Activated CD8-positive, alpha-beta memory T cell treated with anti-CD3 and anti-CD28 coated beads for 24 hours (primary cell): ENCODE measurements around the gene HOXA1.

ENCODE experiments used
- DNase-seq: peaks from one replicate; pipeline ENCODE4 v3.0.0-alpha.2; 2020

The HOXA1 gene

DNA sequence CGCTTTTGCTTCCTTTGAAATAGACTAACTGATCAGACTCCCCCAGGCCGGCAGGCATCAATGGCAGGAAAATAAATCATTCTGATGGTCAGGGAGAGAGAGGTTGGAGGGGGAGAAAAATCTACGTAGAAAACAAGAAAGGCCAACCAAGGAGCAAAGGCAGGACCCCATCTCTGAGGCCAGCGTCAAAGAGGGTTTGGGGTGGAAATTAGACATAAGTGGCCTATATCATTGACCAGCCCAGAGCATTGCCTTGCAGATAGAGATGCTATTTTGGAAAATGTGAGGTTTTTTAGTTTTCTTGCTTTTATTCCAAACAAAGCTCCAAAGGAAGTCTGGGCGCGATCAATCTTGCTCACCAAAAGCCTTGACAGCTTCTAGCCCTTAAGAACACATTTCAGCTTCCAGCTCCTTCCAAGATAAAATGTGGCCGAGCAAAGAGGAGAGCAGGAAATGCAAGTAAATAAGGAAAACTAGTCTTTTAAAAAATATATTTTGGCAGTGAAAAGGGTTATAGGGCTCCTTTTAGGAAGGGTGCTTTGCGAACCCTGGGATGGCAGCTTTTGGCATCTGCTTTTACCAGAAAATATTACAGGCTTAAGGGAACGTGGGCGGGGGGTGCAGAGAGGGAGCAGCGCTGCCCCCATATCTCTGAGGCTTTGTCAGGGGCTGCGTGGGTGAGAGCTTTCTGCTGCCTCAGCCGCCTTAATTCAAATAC lies 8.7 kb upstream of the HOXA1 start:
- DNase-seq = no peak

DNA sequence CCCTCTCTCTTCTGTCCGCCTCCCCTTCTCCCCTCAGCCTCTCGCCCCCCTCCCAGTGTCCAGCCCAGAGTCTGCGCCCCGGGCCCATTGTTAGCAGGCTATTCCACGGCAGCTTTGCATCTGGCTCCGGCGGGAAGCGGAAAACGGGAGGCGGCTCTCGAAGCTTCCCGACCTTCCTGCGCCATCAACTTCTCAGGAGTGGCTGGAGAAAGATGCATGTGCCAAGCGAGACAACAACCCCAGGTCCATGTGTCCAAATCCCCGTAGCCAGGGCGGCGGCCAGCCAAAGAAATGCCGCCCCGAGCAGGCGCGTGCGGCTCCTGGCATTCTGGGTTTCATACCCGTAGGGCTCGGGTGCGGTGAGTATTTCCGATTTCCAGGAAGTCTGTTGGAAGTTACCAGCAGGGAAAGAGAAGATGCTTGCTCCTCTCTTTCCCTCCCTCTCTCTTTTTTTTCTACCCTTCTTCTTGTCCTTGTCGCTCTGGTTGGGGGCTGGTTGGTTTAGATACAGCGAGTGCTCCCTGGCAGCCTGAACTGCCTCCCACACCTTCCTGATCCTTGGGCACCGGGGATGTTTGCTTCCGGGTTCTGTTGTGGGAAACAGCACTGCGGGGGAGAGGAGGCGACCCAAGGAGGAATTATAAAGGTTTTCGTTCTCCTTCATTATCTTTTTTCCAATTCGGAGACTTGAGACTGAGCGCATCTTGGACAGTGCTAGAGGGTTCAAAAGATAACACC lies 7.9 kb upstream of the HOXA1 start:
- no peak for DNase-seq

DNA sequence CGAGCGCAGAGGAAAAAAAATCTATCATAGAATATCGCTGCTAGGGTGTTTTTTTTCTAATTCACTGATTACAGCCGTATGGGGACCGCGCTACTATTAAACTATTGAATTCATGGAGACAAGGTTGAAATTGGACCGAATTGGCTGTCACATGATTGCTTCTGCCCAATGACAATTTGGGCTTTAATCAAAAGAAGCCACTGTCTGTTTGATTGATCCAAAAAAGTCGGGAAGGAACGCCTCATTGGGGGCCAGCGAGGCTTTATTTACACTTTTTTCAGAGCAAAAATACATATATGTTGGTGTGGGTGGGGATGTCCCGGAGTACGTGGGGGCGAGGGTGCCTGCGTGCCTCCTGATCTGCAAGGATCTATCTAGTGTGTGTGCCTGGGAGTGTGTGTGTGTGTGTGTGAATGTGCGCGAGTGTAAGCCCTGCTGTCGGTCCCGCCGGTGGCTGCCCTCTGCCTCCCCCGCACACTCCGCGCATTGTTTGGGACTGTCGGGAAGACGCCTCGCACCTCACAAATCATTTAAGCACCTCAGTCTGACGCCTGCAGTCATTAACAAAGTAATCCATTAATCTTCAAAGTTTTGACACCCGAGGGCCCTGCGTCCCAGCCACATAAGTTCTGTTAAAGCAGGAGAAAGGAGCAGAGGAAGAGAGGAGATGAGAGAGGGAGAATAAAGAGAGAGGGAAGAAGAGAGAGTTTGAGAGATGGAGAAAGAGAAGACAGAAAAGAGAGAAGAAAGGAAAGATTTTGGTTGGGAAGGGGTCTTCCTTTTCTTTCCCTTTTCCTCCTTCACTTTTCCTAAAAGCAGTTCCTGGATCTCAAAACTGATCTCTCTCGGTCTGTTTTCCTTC lies 7.0 kb upstream of the HOXA1 start, which contains the start of gene HOXA2:
Gene HOXA2, minus strand, starts transcription at position 103 of the 862 bp plus-strand sequence. CDS start 183 bp downstream, outside the sequence.
- no peak for DNase-seq

DNA sequence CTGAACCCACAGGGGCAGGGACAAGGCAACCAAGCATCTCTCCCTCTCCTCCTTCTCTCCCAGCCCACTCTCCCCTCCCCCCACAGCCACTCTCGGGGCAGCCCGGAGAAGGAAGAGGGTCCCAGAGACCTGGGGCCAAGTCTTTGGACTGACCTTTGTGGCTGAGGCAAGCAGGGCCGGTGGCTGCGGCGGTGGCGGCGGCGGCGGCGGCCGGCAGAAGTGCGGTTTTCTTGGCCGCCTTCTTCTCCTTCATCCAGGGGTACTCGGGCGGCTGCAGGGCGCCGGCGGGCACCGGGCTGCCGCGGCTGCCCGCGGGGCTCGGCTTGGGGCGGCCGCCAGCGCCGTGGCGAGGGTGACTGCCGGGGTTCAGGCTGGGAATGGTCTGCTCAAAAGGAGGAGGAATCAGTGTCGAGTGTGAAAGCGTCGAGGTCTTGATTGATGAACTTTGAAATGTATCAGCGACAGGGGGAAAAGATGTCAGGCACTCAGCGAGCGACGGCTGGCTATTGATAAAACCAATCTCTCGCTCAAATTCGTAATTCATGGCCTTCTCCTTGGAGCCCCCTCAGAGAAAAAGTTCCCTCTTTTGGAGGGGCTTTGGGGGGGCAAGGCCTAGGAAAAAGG lies 6.3 kb upstream of the HOXA1 start:
- no peak for DNase-seq

DNA sequence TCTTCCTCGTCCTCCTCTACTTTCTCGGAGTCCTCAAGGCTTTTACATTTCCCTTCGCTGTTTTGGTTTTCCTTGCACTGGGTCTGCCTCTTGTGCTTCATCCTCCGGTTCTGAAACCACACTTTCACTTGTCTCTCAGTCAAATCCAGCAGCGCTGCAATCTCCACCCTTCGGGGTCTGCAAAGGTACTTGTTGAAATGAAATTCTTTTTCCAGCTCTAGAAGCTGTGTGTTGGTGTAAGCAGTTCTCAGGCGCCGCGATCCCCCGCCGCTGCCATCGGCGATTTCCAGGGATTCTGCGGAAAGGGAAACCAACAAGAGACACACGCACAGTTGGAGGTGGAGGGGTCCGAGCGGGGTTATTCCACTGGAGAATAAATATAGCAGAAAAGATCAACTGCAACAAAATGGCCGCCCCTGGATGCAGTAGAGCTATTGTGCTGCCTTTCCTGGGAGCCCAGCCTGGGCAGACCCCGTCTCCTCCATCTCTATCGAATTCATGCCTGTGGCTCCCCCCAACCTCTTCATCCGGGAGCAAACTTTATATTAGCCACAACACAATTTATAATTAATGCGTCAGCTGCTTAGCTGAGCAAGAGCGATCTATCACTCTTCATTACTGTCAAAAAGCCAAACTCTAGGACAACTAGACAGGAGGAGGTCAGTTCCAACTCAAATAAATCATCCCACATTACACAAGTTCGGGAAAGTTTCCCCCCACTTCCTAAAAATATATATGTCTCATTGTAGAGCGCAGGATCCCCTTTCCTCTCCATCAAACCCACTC lies 5.6 kb upstream of the HOXA1 start:
- no peak for DNase-seq

DNA sequence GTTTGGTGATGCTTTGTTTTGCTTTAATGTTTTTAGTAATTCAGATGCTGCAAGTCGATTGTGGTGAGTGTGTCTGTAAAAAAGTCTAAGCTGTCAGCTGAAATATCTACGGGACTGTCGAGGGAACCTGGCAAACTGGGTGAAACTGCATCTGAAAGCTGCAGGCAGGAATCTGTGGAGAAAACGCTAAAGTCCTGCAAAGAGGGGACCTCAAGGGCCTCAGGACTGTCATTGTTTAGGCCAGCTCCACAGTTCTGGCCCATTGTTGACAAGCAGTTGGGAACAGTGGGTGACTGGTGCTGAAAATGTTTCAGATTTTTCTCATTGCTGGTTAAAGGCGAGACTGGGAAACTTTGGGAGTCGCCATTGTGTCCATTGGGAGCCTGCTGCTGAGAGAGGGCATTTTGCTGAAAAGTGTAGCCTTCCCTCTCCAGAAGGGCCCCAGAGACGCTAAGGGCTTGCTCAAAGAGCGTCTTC lies 4.9 kb upstream of the HOXA1 start:
- DNase-seq = no peak

DNA sequence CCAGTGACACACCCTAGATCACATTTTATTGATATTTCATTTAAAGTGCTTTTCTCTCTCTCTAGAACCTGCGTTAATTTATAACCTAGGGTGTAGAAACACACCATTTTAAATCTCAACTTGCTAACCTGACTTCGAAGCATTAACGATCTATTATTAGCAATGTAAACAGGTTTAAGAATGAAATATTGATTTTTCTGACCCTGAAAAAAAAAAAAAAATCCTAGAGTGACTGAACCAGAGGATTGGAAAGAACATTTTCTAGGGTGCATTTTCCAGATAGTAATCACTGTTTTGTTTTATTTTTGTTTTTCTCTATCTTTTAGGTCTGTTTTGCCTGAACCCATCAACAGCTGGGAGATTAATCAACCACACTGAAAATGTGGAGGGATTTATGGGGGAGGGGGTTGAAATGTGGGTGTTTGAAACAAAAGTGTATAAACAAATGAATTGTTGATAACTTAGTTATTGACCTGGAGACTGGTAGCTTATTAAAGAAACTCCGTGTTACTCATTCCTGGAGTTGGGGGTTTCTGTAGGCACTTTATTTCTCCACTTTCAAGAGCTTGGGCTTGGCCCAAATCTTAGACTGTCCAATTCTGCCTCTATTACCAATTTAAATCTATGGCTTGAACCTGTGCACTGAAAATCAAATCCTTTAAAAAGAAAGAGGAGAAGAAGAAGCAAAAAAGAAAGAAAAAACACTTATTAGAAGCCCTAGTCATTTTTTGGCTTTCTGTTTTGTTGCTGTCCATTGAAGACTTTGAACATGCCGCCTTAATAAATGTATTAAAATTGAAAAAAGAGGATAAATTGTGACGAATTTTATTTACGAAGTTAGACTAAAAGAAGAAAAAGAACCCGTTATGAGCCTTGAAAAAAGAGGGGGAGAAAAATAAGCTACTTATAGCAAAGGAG lies 3.9 kb upstream of the HOXA1 start:
- no peak for DNase-seq

DNA sequence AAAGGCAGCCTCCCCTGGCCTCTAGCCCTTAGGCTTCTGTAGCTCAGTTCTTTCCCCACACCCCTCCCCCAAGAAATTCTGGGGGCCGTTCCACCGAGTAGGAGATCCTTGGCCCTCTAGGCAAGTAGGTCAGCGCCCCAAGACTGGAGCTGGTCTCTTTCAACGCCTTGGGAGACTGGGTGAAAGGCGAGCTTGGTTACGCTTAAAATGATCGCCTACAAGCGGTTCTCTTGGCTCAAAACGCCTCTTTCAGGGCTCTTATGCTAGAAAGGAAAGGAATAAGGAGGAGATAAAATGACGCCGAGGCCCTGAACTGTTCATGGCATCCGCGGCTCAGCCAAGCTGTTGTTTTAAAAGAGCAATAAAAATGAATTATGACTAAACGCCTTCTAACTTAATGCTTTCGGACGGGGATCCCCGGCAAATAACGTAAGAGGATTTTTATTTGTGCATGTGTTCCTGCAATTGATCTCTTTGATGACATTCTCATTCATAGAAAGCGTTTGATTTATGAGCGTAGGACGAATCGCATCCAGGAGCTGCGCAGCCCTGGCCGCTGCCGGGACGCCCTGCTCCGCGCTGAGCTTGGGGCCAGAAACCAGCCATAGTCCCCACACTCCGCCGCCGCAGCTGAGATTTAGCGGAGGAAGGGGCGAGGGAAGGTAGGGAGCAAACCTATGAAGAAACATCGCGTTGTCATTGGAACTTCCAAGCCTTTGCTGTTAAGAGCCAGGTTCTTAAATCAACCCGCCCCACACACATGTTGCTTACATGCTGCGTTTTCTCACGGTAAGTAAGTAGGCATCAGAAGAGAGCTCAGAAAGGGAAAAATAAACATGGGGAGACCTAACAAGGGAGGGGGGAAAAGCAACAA lies 3.0 kb upstream of the HOXA1 start:
- DNase-seq = no peak

DNA sequence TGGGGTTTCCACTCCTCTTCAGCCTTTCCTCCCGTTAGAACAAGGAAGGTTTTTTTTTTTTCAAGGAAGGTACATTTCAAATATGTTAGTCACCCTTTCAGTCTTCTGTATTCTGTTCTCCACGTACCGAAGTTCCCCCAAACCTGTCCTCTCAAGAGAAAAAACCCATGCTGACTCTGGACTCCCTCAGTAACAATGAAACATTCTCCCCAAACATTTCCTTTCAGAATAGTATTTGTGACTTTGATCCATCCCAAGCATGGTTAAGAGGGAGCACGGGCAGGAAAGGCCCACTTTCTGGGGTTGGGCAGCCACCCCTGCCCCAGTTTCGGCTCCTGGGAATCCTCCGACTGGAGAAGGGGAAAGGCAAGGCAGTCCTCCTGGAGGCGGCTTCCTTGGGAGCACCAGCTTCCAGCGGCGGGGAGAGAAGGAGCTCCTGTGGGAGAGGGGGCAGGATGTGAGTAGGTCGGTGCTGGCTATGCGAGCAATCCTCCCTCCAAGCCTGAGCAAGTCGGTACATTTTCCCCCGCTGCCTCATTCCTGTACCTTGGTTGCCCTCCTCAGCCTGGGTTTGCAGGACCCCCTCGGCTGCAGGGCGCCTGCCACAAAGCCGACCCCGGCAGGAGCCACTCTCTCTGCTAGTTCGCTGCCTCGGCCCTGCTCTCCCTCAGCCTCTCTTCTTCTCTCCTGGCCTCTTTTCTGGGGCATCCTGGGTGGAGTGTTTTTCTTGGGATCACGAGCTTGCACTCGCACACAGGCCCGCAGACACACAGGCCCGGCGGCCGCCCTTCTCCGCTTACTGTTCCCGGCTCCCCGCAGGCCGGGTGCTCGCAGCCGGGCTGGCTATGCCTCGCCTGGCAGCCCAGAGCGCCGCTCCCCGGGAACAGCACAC lies 2.1 kb upstream of the HOXA1 start:
- DNase-seq = no peak

DNA sequence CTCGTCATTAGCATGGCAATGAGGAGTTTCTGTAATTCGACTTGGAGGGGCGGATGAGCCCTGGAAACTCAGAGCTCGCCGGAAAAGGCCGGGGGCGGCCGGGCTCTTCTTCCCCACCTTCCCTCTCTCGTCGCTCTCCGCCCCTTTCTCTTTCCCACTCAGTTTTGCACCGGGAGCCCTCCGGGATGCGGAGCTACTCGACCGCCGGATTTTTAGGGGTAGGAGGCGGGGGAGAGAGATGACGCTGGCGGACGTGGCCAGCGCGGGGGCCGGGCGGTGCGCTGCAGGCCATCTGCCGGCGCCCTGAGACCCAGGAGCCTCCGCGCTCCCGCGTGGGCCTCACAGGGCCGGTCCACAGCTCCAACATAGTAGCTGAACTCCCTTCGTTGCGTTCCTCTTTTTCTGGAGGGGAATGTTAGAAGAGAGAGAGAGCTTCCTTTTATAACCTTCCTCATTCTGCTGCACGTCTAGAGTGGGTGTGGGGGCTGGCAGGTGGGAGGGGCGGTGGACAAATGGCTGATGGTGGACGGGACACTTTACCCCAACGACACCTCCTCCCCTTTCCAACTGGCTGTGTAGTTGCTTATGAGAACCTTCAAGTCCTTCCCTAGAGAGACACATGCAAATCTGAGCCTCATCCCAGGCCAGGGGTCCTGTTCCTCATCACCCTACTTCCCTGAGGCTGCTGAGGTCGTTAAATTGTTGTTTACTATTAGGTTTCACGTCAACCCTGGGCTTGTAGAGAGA lies 1.1 kb upstream of the HOXA1 start:
- peak; percentile 59 for DNase-seq

DNA sequence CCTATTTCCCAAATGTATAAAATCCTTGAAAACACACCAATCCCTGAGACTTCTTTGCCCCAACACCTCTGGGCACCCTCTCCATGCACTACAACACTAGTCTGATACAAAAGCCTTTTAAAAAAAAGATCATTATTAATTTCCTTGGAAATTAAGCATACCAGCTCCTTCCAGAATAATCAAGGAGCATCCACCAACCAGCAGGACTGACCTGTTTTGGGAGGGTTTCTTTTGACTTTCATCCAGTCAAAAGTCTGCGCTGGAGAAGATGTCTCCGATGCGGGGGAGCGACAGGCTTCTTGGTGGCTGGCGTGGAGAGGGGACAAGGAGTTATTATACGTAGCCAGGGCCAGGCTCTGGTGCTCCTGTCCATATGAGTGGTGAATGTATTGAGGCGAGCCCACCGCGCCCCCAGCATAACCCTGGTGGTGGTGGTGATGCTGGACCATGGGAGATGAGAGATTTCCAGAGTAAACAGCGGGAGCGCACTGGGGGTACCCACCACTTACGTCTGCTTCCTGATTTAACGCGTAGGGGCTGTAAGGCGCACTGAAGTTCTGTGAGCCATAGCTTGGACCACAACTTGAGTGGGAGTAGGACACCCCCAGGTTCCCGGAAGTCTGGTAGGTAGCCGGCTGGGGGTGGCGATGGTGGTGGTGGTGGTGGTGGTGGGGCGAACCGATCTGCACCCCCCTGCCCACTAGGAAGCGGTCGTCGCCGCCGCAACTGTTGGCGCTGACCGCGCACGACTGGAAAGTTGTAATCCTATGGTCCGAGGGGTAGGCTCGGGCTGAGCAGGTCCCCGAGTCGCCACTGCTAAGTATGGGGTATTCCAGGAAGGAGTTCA lies 527 bp downstream of the HOXA1 start:
- no peak for DNase-seq

DNA sequence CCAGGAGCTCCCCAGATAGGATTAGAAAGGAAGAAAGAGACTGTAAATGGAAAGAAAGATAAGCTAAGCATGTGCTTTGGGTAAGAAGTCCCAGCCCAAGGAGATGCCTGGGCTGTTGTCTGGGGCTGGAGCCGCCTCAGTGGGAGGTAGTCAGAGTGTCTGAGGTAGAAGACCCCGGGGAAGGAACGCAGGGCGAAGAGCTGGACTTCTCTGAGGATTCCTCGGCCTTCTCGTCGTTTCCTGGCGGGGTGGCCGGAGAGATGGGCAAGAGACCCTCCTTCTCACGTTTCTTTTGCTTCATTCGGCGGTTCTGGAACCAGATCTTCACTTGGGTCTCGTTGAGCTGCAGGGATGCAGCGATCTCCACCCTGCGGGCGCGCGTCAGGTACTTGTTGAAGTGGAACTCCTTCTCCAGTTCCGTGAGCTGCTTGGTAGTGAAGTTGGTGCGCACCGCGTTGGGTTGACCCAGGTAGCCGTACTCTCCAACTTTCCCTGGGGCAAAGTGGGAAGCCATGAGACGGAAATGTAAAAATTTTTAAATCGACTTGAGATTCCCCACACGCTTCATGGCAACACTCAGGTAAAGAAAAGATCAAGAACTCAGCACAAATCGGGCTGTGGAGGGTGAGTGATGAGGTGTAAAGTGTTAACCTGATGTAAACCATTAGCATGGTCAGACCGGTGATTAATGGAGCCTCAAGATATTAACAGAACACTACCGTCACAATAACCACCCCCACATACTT lies 1.3 kb downstream of the HOXA1 start:
- no peak for DNase-seq

DNA sequence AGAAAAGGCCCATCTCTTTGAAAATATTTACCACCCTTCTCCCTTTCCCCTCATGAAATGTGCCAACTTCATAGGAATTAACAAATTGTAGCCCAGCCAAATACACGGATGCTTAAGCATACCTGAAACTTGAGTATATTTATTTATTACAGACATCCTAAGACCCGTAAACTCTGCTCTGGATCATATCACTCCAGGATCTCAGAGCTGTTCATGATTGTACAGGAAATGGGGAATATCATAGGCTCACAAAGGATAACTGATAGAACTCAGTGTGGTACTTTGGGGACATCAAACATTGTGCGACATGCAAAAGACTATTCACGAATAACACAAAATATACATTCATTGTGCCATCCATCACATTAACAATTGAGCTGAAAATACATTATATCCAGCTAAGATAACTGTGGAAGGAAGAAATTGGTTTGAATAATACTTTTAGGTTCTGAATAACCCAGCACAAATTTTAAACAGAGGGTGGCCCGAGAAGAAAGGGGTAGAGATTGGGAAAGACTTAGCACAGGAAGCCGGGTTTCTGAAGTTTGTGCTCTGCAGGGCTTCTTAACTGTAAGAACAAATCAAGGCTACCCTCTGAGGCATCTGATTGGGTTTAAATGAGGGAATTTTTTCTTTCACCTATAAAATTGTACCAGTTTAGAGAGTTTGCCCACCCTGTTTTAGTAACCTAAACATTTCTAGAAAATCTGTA lies 2.5 kb downstream of the HOXA1 start:
- DNase-seq = no peak

DNA sequence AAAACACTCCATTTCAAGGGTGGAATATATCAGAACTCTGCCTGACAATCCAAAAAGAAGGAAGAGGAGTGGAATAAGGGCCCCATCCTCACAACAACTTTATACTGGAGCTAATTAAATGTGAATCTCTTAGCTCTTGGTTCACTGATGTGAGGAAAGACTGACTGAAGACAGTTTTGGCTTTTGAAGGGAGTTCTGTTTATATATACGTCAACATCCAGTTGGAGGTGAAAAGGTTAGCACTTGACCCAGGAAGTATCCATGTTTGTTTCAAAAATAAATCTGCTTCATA lies 3.0 kb downstream of the HOXA1 start:
- no peak for DNase-seq

DNA sequence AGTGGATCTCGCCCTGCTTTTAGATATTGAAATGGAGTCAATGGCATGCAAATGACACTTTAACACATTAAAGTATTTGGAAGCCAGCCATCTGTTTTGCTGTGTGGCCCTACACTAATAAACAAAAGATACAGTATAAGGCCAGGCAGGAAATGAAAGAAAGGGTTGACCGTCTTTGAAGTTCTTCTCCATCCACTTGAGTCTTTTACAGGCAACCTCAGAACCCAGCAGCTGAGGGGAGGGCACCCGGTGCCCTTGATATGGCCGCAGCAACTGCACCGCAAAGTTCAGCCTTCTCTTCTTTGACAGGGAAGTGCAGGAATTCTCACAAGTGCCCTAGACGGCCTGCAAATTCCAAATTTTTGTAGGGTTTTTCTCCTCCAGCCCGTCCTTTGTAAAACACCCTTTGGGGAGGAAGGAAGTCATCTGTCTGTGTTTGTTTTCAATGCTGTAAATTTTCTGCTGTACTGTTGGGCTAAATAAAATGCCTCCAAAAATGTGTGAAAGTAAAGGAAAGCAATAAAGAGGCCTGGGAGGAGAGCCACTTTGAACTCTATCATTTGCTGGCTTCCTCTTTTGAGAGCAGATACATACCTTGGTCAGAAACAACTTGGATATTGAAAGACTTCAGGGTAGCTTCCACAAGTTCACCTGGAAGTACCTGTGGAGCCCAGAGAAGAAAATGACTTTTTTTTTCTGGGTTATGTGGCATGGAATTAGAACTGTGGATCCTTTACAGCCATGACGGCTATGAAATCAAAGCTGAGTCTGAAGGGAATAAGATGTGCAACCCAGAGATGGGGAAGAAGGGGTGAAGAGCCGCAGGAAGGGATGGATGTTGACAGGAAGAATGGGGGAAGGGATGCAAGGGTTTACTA lies 3.6 kb downstream of the HOXA1 start:
- no peak for DNase-seq
